Bone marrow (tissue), 2 donors: ENCODE results near the gene NRSN1.
"Not testable (repeated sequence)": the region's sequence is repeated elsewhere in the genome, so short reads cannot be mapped to it uniquely, and the experiment has no call there.

Experiments used
- DNase-seq, 2 donors: peaks; one replicate each; lab custom pipeline; 2025; lab: John Stamatoyannopoulos, UW

The NRSN1 gene

DNA sequence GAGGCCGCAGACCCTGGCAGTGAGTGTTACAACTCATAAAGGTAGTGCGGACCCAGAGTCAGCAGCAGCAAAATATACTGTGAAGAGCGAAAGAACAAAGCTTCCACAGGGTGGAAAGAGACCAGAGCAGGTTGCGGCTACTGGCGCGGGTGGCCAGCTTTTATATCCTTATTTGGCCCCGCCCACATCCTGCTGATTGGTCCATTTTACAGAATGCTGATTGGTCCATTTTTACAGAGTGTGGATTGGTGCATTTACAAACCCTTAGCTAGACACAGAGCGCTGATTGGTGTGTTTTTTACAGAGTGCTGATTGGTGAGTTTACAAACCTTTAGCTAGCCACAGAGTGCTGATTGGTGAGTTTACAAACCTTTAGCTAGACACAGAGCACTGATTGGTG, 16.7 kb downstream of the NRSN1 start:
- not testable (repeated sequence) for DNase-seq

DNA sequence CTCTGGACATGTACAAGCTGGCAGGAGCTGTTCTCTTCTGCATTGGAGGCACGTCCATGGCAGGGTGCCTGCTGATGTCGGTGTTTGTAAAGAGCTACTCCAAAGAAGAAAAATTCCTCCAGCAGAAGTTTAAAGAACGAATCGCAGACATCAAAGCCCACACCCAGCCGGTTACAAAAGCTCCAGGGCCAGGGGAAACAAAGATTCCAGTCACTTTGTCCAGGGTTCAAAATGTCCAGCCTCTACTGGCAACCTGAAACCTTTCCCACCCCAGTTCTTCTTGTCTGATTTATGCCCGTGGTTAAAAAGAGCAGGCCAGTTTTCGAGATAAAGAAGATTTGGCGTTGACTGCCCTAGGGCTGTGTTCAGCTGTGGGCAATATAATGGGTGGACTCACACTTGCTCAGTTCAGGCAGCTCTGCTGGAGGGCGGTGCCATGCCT, 19.7 kb downstream of the NRSN1 start:
- DNase-seq: no peak

DNA sequence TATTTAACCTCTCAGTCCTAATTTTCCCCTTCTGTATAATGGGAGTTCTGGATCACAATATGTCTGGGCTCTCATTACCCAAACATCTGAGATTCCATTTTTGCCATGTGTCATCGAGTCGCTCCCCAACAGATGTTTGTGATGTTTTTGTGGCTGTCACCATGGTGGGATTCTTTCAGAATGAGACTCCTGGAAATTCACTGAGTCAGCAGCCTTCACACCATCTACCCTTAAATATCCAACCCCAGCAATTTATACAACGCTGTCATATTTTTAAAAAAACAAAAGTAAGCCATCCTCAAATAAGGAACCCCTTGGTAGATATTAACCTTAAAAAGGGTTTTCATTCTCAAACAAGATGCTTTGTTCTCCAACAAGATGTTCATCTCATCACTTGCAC, 20.9 kb downstream of the NRSN1 start:
- no peak for DNase-seq

DNA sequence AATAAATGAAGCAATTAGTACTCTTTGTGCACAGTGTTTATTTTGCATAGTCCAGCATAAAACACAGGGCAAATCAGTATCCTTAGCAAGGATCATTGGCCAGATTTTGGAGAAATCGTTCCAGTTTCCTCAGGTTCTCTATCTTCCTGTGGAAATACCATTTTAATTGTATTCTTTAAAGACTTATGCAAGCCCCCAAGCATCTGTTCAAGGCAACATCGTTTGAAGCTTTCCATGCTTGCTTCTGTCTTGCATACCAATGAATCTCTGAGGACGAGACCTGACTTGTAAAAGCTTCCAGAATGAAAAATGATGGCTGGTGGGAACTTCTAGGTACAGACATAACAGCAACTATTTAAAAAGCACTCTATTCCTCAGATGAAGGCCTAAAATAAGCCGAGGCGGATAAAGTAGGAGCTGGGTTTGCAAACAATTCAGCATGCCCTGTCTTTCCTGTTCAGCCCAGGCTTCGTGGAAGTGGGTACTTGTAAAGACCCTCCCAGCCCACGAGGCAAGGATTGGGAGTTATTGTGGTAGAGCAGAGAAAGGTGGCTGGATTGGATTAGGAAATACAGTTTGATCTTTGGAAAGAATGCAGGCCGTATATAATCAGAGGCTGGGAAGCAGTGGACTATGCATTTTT, 21.6 kb downstream of the NRSN1 start:
- no peak for DNase-seq

DNA sequence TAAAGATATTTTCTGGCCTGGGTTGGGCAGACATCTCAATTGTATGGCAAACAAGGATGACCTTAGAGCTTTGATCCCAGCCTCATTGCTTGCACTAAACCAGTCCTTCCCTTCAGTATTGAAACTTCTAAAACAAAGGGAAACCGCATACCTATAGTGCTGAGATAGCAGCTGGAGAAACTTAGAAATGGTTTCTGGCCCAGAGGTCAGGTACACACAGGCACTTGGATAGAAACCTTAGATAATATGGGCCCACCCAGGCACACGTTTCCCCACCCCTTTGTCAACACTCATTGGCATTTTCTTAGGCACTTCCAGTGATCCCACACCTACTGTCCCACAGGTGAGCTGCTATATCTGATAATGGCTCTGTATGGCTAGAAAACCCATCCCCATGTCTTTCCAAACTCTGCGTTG, 22.1 kb downstream of the NRSN1 start:
- no peak for DNase-seq

DNA sequence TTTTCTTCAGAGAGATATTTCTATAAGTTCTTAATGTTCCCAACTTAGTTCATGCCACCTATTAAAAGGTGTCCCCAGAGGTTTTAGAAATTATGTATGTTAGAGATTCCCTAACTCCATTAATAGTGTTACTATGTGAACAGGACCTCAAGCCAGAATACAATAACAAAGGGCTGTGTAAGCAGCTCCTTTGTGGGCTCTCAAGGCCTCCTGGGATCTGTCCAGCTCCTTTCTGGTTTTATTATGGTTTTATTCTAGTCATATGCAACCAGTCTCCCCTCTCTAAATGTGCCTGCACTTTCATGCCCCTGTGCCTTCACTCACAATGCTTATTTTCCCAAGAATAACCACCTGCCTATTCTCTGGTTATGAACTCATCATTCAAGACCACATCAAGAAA, 22.7 kb downstream of the NRSN1 start:
- DNase-seq: no peak

DNA sequence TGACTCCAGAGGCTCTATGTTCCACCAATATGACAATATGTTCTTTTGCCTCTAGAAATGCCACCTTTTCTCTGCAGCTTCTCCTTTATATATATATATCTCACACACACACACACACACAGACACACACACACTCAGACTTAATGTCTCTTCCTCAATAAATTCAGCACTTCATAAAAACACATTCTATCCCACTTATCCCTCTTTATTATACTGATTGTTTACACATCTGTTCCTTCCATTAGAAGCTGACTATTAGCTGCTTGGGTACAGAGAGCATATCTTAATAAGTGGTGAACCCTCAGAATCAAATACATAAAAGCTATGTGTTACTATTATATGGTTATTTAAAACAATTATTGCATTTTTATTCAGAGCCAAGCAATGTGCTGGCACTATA, 23.3 kb downstream of the NRSN1 start:
- no peak for DNase-seq

DNA sequence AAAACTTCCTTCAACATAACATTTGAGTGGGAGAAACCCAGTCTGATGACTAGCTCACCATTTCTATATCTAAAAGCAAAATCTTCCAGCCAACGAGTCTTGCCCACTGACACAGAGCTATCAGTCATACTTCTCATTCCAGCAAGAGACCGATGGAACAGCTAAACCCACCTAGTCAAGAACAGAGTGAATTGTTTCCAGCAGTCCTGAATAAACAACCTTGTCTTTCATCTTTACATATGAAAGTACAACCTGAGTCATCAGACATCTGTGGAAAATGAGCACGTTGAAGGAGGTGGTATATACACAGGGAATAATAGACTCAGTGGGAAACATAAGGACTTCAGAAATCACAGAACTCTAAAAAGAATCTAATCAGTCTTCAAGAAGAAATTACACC, 23.8 kb downstream of the NRSN1 start:
- DNase-seq: no peak

DNA sequence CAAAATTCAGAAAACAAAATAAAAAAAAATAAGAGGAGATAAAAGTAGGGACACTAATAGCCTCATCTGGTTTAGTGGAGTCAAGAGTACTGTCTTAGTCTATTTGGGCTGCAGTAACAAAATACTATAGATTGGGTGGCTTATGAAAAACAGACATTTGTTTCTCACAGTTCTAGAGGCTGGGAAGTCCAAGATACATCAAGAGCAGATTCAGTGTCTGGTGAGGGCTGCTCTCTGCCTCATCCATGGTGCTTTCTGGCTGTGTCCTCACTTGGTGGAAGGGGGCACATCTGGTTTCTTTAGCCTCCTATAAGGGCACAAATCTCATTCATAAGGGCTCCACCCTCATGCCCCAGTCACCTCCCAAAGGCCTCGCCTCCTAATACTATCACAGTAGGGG, 26.0 kb downstream of the NRSN1 start:
- DNase-seq: no peak

DNA sequence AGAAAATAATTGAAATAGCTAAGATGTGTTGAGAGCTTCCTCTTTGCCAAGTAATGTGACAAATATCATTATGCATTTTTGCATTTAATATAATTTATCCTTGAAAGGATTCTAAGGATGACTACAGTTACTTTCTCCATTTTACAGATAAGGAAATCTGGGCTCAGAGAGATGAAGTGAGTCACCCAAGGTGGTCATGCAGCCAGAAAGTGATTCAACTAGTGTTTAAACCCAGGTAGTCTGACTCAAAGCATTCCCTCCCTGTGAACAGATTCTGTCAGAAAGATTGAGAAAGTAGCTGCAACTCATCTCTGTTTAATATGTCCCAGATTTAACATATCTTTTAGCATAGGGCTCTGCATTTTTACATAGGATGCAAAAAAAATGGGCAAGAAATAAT, 28.1 kb downstream of the NRSN1 start:
- no peak for DNase-seq

DNA sequence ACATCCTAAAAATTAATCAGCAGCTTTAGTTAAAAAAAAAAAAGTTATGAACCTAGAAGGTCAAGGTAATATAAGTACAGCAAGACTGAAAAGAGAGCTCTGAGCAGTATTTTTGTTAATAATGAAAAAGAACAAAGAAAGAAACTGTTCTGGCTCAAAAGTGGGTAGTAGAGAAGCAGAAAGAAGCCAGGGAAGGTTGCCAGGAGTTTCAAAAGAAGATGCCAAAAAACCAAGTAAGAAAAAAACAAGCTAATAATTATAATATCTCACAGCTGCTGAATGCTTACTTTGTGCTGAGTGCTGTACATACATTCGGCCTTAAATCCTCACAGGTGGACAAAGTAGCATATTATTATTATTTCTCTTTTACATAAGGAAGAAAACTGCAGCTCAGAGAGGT, 31.9 kb downstream of the NRSN1 start:
- DNase-seq: no peak

DNA sequence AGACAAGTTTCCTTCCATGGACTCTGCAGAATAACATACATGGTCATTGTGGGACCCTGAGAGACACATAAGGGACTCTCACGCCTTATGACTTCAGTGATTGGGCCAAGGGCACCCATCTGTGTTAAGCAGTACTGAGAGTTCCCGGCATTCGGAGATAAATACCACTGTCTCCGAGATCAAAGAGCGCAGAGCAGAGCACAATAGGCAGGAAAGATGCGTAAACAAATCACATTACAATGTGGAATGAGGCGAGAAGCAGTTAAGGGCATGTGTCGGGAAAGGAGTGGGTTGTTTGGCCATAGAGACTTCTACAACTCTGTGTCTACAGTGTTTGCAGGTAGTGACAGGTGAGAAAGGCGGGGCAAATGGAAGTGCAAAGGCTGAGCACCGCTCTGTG, 57.6 kb downstream of the NRSN1 start:
- no peak for DNase-seq

DNA sequence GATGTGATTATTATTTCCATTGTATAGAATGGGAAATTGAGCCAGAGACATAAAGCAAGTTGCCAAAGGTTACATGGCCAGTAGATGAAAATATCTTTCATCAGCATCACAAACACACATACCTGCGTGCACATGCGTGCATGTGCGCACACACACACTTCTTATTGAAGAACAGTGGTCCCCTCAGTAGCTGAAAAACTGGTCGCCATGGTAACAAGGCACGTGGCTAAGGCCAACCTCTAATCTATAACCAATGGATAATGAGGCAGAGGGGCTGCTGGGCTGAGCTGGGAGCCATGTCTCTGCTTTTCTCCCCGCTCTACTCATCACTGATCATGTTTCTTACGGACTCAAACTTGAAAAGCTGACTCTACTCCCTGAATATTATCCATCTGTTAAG, 60.3 kb downstream of the NRSN1 start:
- no peak for DNase-seq

DNA sequence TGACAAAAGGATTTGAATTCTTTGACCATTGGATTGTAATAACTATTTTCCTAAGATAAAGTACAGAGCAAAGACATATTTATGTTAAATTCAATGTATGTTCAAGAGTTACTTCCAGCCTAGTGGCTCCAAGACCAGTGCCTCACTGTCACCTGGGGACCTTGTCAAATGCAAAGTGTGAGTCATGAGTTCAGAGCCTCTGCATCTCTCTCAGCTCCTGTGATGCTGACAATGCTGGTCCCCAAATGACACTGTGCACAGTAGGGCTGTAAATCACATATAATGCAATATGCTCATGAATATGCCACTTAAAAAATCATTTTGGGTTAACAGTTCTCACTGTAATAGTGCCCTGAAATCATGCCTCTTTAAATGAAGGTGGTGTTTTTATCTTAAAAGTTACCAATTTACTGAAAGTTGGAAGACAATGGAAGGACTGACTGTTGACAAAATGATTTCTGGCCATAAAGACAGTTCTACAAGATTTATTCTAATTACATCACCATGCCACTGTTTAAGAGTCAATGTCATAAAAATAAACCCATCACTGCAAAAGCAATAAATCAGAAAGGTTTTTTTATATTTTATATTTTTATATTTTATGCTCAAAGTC, 62.1 kb downstream of the NRSN1 start:
- DNase-seq: no peak

DNA sequence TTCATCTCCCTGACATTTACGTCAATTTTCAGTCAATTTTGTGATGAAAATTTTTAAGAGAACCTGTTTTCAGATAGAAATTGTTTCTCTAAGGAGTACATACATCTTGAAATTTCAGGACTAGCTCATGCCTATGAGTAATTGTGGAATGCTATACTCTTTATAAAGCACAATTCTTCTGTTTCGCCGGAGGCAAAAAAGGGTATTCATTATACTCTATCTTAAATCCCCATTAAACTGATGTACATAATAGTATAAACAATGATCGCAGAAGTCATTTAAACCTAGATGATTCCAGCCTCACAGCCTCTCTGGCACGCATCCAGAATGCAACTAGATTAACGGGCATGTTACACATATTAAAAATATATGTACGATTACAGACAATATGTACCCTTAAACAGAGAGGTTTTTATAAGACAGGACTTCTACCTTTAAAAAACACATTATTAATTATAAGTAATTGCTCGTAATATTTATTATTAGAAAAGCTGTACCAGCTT, 62.6 kb downstream of the NRSN1 start:
- DNase-seq: no peak

DNA sequence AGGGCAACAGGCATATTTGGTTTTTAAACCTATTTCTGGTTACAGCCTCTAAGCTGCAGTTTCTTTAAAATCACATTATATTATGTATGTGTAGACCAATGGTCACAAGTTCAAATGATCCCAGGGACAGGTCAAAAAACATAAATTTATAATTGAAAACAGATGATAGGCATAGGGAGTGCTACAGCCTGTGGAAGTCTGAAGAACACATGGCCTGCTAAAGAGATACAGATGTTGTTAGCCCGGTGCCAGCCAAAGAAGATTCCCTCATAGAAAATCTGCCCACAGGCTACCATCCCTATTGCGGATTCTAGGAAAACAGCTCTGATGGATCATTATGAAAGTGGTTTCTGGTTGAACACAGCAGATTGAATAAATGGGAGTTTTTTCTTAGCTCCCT, 65.3 kb downstream of the NRSN1 start:
- no peak for DNase-seq

DNA sequence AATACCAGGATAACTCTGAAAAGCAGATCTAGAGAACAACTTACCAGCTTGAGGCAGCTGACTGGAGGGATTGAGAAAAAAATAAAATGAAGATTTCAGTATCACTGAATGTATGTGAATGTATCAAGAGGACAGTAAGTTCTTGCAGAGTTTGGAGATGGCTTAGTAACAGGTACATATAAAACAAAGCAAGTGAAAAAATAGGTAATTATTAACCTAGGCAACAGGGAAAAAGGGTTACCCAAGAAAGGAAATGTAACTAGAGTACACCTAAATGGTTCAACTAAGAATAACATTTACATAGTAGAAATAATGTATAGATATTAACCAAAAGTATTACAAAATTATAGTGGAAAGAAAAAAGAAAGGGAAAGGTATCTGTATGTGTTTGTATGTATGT, 67.3 kb downstream of the NRSN1 start:
- no peak for DNase-seq

DNA sequence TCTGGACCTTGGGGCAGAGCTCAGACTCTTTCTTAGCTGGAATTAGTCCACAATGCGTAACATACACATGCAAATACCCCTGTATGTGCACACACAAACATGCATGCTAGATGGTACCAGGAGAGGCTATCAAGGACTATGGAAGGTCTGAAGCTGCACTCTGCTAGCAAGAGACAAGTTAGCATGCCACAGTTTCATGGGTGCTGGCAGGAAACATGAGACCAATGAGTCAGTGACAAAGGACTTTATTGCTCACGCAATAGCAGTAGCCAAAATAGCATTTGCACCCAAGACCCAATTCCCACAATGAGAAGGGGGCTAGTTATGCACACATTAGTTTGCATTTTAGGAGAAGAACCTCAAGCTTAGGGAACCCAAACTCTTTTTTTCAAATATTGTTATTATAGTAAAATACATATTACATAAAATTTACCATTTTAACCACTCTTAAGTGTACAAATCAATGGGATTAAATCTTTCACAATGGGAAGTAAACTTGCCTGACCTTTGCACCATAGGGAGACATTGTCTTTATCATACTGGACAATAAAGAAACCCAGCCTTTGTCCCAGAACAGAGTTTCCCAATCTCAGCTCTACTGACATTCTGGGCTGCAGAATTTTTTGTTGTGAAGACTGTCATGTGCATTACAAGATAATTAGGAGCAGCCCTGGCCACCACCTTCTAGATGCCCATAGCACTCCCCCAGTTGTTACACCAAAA, 69.1 kb downstream of the NRSN1 start:
- DNase-seq: no peak

DNA sequence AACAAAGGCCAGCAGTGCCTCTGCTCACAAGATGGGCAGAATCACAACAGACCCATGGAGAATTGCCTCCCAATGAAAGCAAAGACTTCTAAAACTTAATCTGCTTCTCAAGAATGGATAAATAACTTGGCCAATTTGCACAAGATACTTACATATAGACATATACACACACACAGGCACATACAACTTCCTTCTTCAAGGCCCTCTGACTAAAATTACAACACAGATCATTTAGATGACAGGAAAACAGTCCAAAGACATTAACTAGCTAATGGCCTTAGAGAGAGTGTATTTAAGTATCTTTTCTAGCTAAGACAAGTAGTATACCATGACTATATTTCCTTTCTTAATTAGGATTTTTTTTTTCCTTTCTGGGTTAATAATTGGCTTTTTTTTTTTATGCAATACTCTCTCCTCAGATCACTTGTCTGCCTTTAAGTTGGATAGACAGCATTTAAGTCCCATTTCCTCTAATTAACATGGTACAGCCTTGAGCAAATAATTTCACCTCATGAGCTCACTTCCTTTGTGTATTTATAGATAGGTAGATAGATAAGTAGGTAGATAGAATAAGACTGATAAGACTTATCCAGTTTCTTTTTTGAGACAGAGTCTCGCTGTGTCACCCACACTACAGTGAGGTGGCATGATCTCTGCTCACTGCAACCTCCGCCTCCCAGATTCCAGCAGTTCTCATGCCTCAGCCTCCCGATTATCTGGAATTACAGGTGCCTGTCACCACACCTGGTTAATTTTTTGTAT, 70.0 kb downstream of the NRSN1 start:
- DNase-seq: no peak
